Suprapubic skin (tissue), 3 donors: ENCODE results near the gene MYO7B.

Source experiments
- POLR2AphosphoS5 ChIP-seq, 3 donors: sonication (generic); formaldehyde crosslinking; IDR thresholded peaks; one replicate each; pipeline ENCODE4 v1.6.1; 2017; ENCODE audit warnings: antibody characterized with exemption in 3 of 3
- TF ChIP-seq, protein P1 (sequence below), 2 donors: fragments of 200-600 bp in 1 of 2; fragments of 450-650 bp in 1 of 2; sonication (generic) in 1 of 2; IDR thresholded peaks; one replicate each; pipeline ENCODE4 v1.5.1; 2016 to 2019; ENCODE audit warnings: antibody characterized with exemption in 2 of 2, mild to moderate bottlenecking in 1 of 2, moderate library complexity in 1 of 2

DNA sequence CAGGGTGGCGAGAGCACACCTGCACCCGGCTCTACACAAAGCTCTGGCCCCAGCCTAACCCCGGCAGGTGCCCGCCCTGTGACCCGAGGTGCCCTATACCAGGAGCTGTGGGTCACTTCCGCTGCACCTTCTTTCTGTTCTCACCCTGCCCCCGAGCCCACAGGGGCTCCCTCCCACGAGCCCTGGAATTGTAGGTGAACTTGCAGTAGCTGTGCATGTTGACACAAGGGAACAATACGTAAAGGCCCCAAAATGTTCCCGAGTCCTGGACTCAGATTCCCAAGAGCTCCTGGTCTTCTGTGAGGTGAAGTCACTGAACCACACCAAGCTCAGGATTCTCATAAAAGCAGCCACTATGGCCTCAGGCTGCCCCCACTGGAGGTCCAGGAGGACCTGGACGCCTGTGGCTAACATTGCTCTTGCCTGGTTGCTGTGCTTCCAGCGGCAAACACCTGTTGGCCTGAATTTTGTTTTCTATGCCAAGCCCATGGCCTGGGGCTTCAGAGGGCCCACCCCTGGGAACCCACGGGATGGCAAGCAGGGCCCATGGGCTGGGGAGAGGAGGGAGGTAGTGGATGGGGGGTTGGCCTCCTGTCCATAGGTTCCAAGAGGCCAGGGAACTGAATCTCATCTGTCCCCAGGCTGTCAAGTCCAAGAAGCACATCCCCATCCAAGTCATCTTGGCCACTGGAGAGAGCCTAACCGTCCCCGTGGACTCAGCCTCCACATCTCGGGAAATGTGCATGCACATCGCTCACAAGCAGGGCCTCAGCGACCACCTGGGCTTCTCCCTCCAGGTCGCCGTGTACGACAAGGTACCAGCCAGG is 87.3 kb downstream of the MYO7B start:
- TF ChIP-seq, protein P1, sequence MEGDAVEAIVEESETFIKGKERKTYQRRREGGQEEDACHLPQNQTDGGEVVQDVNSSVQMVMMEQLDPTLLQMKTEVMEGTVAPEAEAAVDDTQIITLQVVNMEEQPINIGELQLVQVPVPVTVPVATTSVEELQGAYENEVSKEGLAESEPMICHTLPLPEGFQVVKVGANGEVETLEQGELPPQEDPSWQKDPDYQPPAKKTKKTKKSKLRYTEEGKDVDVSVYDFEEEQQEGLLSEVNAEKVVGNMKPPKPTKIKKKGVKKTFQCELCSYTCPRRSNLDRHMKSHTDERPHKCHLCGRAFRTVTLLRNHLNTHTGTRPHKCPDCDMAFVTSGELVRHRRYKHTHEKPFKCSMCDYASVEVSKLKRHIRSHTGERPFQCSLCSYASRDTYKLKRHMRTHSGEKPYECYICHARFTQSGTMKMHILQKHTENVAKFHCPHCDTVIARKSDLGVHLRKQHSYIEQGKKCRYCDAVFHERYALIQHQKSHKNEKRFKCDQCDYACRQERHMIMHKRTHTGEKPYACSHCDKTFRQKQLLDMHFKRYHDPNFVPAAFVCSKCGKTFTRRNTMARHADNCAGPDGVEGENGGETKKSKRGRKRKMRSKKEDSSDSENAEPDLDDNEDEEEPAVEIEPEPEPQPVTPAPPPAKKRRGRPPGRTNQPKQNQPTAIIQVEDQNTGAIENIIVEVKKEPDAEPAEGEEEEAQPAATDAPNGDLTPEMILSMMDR (IDR thresholded peaks at IDR 0.05) = no peak
- no peak for TF ChIP-seq POLR2AphosphoS5 (IDR thresholded peaks at IDR 0.05)
